Transverse colon (tissue), 4 donors: ENCODE measurements around the gene NDUFA12.

ENCODE experiments used
- CTCF ChIP-seq, 5 experiments: fragments of 200-600 bp in 3 of 5; fragments of 450-650 bp in 2 of 5; sonication (generic) in 3 of 5; IDR thresholded peaks; 1 replicate in 2 of 5; 2 replicates in 3 of 5; pipeline ENCODE4 v1.5.1; 2016 to 2017; ENCODE audit warnings: antibody characterized with exemption in 5 of 5, inconsistent platforms in 3 of 5, mild to moderate bottlenecking in 2 of 5, moderate library complexity in 1 of 5
- POLR2AphosphoS5 ChIP-seq, 3 donors: sonication (generic); formaldehyde crosslinking; IDR thresholded peaks; one replicate each; pipeline ENCODE4 v1.6.1; 2016; ENCODE audit warnings: antibody characterized with exemption in 3 of 3

GRCh38 chr12:94961256-94961824 is 42.2 kb downstream of the NDUFA12 start:
- no peak for TF ChIP-seq CTCF (IDR thresholded peaks at IDR 0.05)
- TF ChIP-seq POLR2AphosphoS5 (IDR thresholded peaks at IDR 0.05): no peak
